ENCODE measurements around the gene CUX1.

The CUX1 gene

GRCh38 chr7:101860316-101861217, 43.1 kb downstream of the CUX1 start:
- ATAC-seq, result no peak

GRCh38 chr7:101861218-101861775, 43.9 kb downstream of the CUX1 start:
- TF ChIP-seq ISL1 (CRISPR knock-in tag; IDR thresholded peaks at IDR 0.05) (no peak), BACH2 (CRISPR knock-in tag; IDR thresholded peaks at IDR 0.05; ENCODE audit: borderline replicate concordance) (no peak), RARB (CRISPR knock-in tag; IDR thresholded peaks at IDR 0.05) (no peak), PATZ1 (CRISPR knock-in tag; IDR thresholded peaks at IDR 0.05; ENCODE audit: borderline replicate concordance) (no peak)
- no peak for ATAC-seq

More at GRCh38 chr7:101860316-101861217, 43.1 kb downstream of the CUX1 start:
- no peak for TF ChIP-seq POU6F1 (CRISPR knock-in tag; IDR thresholded peaks at IDR 0.05; ENCODE audit: borderline replicate concordance, low read depth)
- no peak for TF ChIP-seq ZNF565 (CRISPR knock-in tag; conservative IDR thresholded peaks at IDR 0.05; ENCODE audit: low read depth)
- no peak for TF ChIP-seq TOX (CRISPR knock-in tag; IDR thresholded peaks at IDR 0.05; ENCODE audit: borderline replicate concordance)
- no peak for TF ChIP-seq ZFP30 (CRISPR knock-in tag; IDR thresholded peaks at IDR 0.05)
- no peak for TF ChIP-seq BACH2 (CRISPR knock-in tag; IDR thresholded peaks at IDR 0.05; ENCODE audit: borderline replicate concordance)
- no peak for TF ChIP-seq ZNF8 (CRISPR knock-in tag; IDR thresholded peaks at IDR 0.05)
- no peak for TF ChIP-seq OSR1 (CRISPR knock-in tag; IDR thresholded peaks at IDR 0.05)
- TF ChIP-seq ARNTL (CRISPR knock-in tag; IDR thresholded peaks at IDR 0.05; ENCODE audit: borderline replicate concordance, low read depth), result no peak
- TF ChIP-seq RARB (CRISPR knock-in tag; IDR thresholded peaks at IDR 0.05), result no peak
- TF ChIP-seq TCF4 (CRISPR knock-in tag; IDR thresholded peaks at IDR 0.05; ENCODE audit: borderline replicate concordance), result no peak
- no peak for TF ChIP-seq ISL1 (CRISPR knock-in tag; IDR thresholded peaks at IDR 0.05)
- TF ChIP-seq CSRNP3 (CRISPR knock-in tag; IDR thresholded peaks at IDR 0.05), result no peak
- no peak for TF ChIP-seq ZC3H10 (CRISPR knock-in tag; IDR thresholded peaks at IDR 0.05)
- no peak for TF ChIP-seq CREB5 (CRISPR knock-in tag; IDR thresholded peaks at IDR 0.05; ENCODE audit: low read depth)
- TF ChIP-seq ZFP3 (CRISPR knock-in tag; IDR thresholded peaks at IDR 0.05), result no peak
- TF ChIP-seq PPARA (CRISPR knock-in tag; IDR thresholded peaks at IDR 0.05; ENCODE audit: borderline replicate concordance), result no peak
- TF ChIP-seq TSHZ2 (CRISPR knock-in tag; IDR thresholded peaks at IDR 0.05), result no peak
- TF ChIP-seq GLIS3 (CRISPR knock-in tag; IDR thresholded peaks at IDR 0.05), result no peak
- TF ChIP-seq ZNF70 (CRISPR knock-in tag; IDR thresholded peaks at IDR 0.05), result no peak

Data from SK-N-SH treated with all-trans-retinoic acid at 6 μM for 48 hours (cell line).